GM21825 (cell line): ENCODE measurements around the gene MAMDC4.
A peak's percentile ranks its signal among the peaks of the same experiment; 100 is the strongest.

Source experiments
- ATAC-seq: cut with Tn5 transposase; IDR thresholded peaks from one replicate; pipeline ENCODE4 v1.9.1; 2021; ENCODE audit warnings: mild to moderate bottlenecking, moderate library complexity; ENCODE audit not compliant: unreplicated experiment

The MAMDC4 gene

GRCh38 chr9:136885950-136886578, 33.9 kb downstream of the MAMDC4 start, which contains the start of gene TRAF2:
Gene TRAF2, plus strand, starts transcription at chr9:136886516. Its CDS starts 12,225 bp downstream, at chr9:136898741.
- peak; percentile 72 for ATAC-seq

- peak; percentile 17 for ATAC-seq
These were observed 34.8 kb downstream of the MAMDC4 start for GRCh38 chr9:136886610-136887597.

GRCh38 chr9:136888454-136888853, 36.3 kb downstream of the MAMDC4 start:
- no peak for ATAC-seq

GRCh38 chr9:136889858-136890257, 37.7 kb downstream of the MAMDC4 start:
- ATAC-seq, result no peak

GRCh38 chr9:136890661-136891060, 38.5 kb downstream of the MAMDC4 start:
- no peak for ATAC-seq

- ATAC-seq, result no peak
These were observed 43.9 kb downstream of the MAMDC4 start for GRCh38 chr9:136896027-136896426.

GRCh38 chr9:136898483-136899100, 46.4 kb downstream of the MAMDC4 start:
- ATAC-seq, result no peak

- ATAC-seq, result no peak
These were observed 47.0 kb downstream of the MAMDC4 start for GRCh38 chr9:136899196-136899595.

- no peak for ATAC-seq
These were observed 48.4 kb downstream of the MAMDC4 start for GRCh38 chr9:136900556-136900955.

- no peak for ATAC-seq
These were observed 48.9 kb downstream of the MAMDC4 start for GRCh38 chr9:136900988-136901515.

GRCh38 chr9:136901516-136902258, 49.5 kb downstream of the MAMDC4 start:
- peak; percentile 58 for ATAC-seq

GRCh38 chr9:136902259-136902821, 50.2 kb downstream of the MAMDC4 start:
- peak; percentile 24 for ATAC-seq

GRCh38 chr9:136903041-136903554, 51.0 kb downstream of the MAMDC4 start:
- no peak for ATAC-seq

GRCh38 chr9:136906266-136906665, 54.1 kb downstream of the MAMDC4 start:
- ATAC-seq, result no peak

- no peak for ATAC-seq
These were observed 55.1 kb downstream of the MAMDC4 start for GRCh38 chr9:136907011-136907914.
